HEK293 (cell line): Measurements from ENCODE around the gene C9orf152.
A peak's percentile ranks its signal among the peaks of the same experiment; 100 is the strongest.

Source experiments
- CTCF ChIA-PET: fragments of 350-600 bp; formaldehyde crosslinking; extraction: SDS; loops from one replicate; lab custom pipeline; 2021; ENCODE audit warnings: antibody characterized with exemption; lab: Yijun Ruan, JAX
- POLR2A ChIA-PET: fragments of 300-600 bp; formaldehyde crosslinking; extraction: SDS; loops from one replicate; lab custom pipeline; 2020; ENCODE audit warnings: antibody characterized with exemption, inconsistent platforms; lab: Yijun Ruan, JAX
- H3K27ac ChIP-seq: fragments of 200-500 bp; sonication (Bioruptor generic); 2 replicates; pipeline ENCODE4 v1.5.1; 2014; ENCODE audit warnings: low read depth, low read length, control low read depth, inconsistent platforms; ENCODE audit errors: extremely low read depth
- H3K36me3 ChIP-seq, 2 experiments: fragments of 200-500 bp in 1 of 2; sonication (Bioruptor generic) in 1 of 2; 1 replicate in 1 of 2; 2 replicates in 1 of 2; pipeline ENCODE4 v1.5.1; 2014 to 2017; ENCODE audit warnings: inconsistent platforms in 2 of 2, low read length in 2 of 2; ENCODE audit not compliant: control insufficient read depth in 2 of 2, insufficient read depth in 1 of 2
- H3K4me1 ChIP-seq: fragments of 200-500 bp; sonication (Bioruptor generic); 2 replicates; pipeline ENCODE4 v1.5.1; 2014; ENCODE audit warnings: mild to moderate bottlenecking, low read length, inconsistent platforms; ENCODE audit not compliant: control insufficient read depth, insufficient read depth
- H3K4me3 ChIP-seq: 2 replicates; pipeline ENCODE4 v1.5.1; 2011; ENCODE audit warnings: low read depth, mild to moderate bottlenecking, control low read depth, low read length, moderate library complexity
- H3K9me3 ChIP-seq: fragments of 200-500 bp; sonication (Bioruptor generic); 2 replicates; pipeline ENCODE4 v1.5.1; 2014; ENCODE audit warnings: low read depth, low read length, inconsistent platforms; ENCODE audit not compliant: control insufficient read depth, insufficient read depth
- GLI2 ChIP-seq: fragments of 450-650 bp; formaldehyde crosslinking; IDR thresholded peaks from 2 replicates; pipeline ENCODE4; 2017; ENCODE audit warnings: missing biosample characterization, missing genetic modification characterization, low read depth, borderline replicate concordance
- GLI4 ChIP-seq: fragments of 450-650 bp; formaldehyde crosslinking; IDR thresholded peaks from 2 replicates; pipeline ENCODE4 v1.5.1; 2016; ENCODE audit warnings: missing biosample characterization, missing genetic modification characterization
- GLIS1 ChIP-seq: fragments of 450-650 bp; formaldehyde crosslinking; IDR thresholded peaks from 2 replicates; pipeline ENCODE4 v1.5.1; 2016; ENCODE audit warnings: missing biosample characterization, missing genetic modification characterization
- GLIS2 ChIP-seq: fragments of 450-650 bp; formaldehyde crosslinking; IDR thresholded peaks from 2 replicates; pipeline ENCODE4 v1.5.1; 2016; ENCODE audit warnings: missing biosample characterization, missing genetic modification characterization
- ZNF138 ChIP-seq: fragments of 450-650 bp; formaldehyde crosslinking; IDR thresholded peaks from 2 replicates; pipeline ENCODE4 v1.5.1; 2016; ENCODE audit warnings: missing biosample characterization, missing genetic modification characterization, borderline replicate concordance
- ZNF19 ChIP-seq: fragments of 450-650 bp; formaldehyde crosslinking; IDR thresholded peaks from 2 replicates; pipeline ENCODE4; 2016; ENCODE audit warnings: missing biosample characterization, missing genetic modification characterization, low read depth
- ZNF335 ChIP-seq: fragments of 450-650 bp; formaldehyde crosslinking; conservative IDR thresholded peaks from 2 replicates; pipeline ENCODE4 v1.5.1; 2016; ENCODE audit warnings: missing biosample characterization, missing genetic modification characterization
- ZNF473 ChIP-seq: fragments of 450-650 bp; formaldehyde crosslinking; IDR thresholded peaks from 2 replicates; pipeline ENCODE4 v1.5.1; 2017; ENCODE audit warnings: missing biosample characterization, missing genetic modification characterization
- ZNF548 ChIP-seq: fragments of 450-650 bp; formaldehyde crosslinking; IDR thresholded peaks from 2 replicates; pipeline ENCODE4 v1.5.1; 2016; ENCODE audit warnings: missing biosample characterization, missing genetic modification characterization
- ZNF555 ChIP-seq: fragments of 450-650 bp; formaldehyde crosslinking; conservative IDR thresholded peaks from 2 replicates; pipeline ENCODE4 v1.5.1; 2017; ENCODE audit warnings: missing biosample characterization, mild to moderate bottlenecking, missing genetic modification characterization, inconsistent platforms
- ZNF629 ChIP-seq: fragments of 450-650 bp; formaldehyde crosslinking; IDR thresholded peaks from 2 replicates; pipeline ENCODE4 v1.5.1; 2017; ENCODE audit warnings: missing biosample characterization, missing genetic modification characterization
- ZNF677 ChIP-seq: fragments of 450-650 bp; IDR thresholded peaks from 2 replicates; pipeline ENCODE4 v1.5.0; 2018; ENCODE audit warnings: missing biosample characterization, mild to moderate bottlenecking, missing genetic modification characterization, moderate library complexity
- ZNF701 ChIP-seq: fragments of 450-650 bp; formaldehyde crosslinking; IDR thresholded peaks from 2 replicates; pipeline ENCODE4 v1.5.1; 2016; ENCODE audit warnings: missing biosample characterization, missing genetic modification characterization
- ZXDB ChIP-seq: fragments of 450-650 bp; formaldehyde crosslinking; IDR thresholded peaks from 2 replicates; pipeline ENCODE4 v1.5.1; 2016; ENCODE audit warnings: missing biosample characterization, missing genetic modification characterization
- TF ChIP-seq, protein P1 (sequence below): fragments of 450-650 bp; formaldehyde crosslinking; IDR thresholded peaks from 2 replicates; pipeline ENCODE4 v1.5.1; 2016; ENCODE audit warnings: missing biosample characterization, missing genetic modification characterization
- TF ChIP-seq, protein P2 (sequence below): fragments of 450-650 bp; formaldehyde crosslinking; IDR thresholded peaks from 2 replicates; pipeline ENCODE4 v1.5.1; 2017; ENCODE audit warnings: missing biosample characterization, mild to moderate bottlenecking, missing genetic modification characterization, moderate library complexity
- TF ChIP-seq, protein P3 (sequence below): fragments of 450-650 bp; IDR thresholded peaks from 2 replicates; pipeline ENCODE4 v1.5.1; 2018; ENCODE audit warnings: missing biosample characterization, missing genetic modification characterization
- TF ChIP-seq, protein P4 (sequence below): fragments of 450-650 bp; formaldehyde crosslinking; IDR thresholded peaks from 2 replicates; pipeline ENCODE4 v1.5.1; 2016; ENCODE audit warnings: missing biosample characterization, missing genetic modification characterization, borderline replicate concordance

C9orf152 gene, protein sequence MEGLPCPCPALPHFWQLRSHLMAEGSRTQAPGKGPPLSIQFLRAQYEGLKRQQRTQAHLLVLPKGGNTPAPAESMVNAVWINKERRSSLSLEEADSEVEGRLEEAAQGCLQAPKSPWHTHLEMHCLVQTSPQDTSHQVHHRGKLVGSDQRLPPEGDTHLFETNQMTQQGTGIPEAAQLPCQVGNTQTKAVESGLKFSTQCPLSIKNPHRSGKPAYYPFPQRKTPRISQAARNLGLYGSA

DNA sequence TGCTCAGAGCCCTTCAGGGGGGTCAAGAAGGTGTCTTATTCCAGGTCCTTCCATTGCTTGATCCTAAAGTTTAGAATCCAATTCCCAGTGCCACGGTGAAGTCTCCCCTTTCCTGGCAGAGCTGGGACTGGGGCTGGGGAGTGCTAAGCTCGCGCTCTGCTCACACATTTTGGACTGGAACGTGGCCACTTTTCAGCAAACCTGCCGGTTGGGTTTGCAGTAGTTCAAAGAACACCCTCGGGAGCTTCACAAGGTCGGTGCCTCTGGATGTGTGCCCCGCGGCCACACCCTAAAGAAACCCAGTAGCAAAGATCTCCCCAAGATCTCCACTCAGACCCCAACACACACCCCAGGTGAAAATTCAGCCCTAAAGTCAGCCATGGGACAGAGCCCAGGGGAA, at the start of gene C9orf152:
C9orf152 (minus strand) TSS at position 129 of the 400 bp plus-strand sequence. CDS start 580 bp downstream, outside the sequence.
- CTCF ChIA-PET: interaction anchor here (0.6 kb wide), 1 partner anchor 795 kb away, joined by 3 read pairs; no protein-coding TSS in a partner anchor
- H3K27ac ChIP-seq: no peak within 1 kb of the TSS

DNA sequence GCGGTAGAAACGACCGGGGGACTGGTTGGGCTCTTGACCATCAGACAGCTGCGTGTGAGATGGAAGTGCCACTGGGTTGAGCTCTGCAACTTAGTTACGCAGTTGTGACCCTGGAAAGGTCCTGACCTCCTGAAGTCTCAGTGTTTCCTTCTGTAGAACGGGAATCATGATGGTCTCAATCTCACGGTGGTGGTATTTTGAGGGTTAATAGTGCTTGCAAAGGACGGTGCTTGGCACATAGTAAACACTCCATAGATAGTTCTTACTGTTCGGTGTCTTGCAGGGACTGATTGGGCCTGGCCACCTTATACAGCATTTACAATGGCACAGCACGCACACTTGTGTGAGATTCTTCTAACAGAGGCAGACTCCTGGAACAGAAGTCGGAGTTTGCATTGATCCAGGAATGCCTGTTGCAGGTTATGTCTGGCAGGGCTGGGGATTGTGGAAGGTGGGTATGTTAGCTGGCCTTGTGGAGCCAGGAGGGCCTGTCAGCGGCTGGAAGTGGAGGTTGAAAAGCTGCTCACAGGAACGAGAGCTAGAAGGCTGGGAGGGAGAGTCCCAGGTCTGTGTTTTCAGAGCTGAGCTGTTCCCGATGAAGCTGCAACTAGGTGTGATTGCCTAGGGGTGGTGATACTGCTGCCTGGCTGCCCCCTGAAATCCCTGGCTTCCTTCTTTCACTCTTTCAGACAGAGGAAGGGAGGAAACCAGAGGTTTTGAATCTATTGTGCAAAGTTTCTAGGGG, 49.3 kb upstream of the C9orf152 start:
- peak overlapping the region; percentile 87 for H3K4me3 ChIP-seq
- peak overlapping the region; percentile 95; the same call in 1 of the 2 replicates for H3K27ac ChIP-seq
- no peaks in the 10 kb centered on the region; a peak in 1 of 3 replicates for H3K36me3 ChIP-seq
- POLR2A ChIA-PET: interaction anchor here (0.6 to 1.3 kb wide), 13 partner anchors 9 to 842 kb away, joined by 3 to 14 read pairs (median 5); no protein-coding TSS in a partner anchor
- H3K4me1 ChIP-seq: peaks cover 5% of the 10 kb centered on the region; the same call in 1 of the 2 replicates
- CTCF ChIA-PET: interaction anchor here (0.6 to 1.1 kb wide), 3 partner anchors 10 to 168 kb away, joined by 3 read pairs; no protein-coding TSS in a partner anchor
- H3K9me3 ChIP-seq: no peaks in the 10 kb centered on the region
- TF ChIP-seq, protein P1, sequence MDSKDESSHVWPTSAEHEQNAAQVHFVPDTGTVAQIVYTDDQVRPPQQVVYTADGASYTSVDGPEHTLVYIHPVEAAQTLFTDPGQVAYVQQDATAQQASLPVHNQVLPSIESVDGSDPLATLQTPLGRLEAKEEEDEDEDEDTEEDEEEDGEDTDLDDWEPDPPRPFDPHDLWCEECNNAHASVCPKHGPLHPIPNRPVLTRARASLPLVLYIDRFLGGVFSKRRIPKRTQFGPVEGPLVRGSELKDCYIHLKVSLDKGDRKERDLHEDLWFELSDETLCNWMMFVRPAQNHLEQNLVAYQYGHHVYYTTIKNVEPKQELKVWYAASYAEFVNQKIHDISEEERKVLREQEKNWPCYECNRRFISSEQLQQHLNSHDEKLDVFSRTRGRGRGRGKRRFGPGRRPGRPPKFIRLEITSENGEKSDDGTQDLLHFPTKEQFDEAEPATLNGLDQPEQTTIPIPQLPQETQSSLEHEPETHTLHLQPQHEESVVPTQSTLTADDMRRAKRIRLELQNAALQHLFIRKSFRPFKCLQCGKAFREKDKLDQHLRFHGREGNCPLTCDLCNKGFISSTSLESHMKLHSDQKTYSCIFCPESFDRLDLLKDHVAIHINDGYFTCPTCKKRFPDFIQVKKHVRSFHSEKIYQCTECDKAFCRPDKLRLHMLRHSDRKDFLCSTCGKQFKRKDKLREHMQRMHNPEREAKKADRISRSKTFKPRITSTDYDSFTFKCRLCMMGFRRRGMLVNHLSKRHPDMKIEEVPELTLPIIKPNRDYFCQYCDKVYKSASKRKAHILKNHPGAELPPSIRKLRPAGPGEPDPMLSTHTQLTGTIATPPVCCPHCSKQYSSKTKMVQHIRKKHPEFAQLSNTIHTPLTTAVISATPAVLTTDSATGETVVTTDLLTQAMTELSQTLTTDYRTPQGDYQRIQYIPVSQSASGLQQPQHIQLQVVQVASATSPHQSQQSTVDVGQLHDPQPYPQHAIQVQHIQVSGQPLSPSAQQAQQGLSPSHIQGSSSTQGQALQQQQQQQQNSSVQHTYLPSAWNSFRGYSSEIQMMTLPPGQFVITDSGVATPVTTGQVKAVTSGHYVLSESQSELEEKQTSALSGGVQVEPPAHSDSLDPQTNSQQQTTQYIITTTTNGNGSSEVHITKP (tag by site-specific recombination): no peak
- no peak for TF ChIP-seq ZNF629 (tag by site-specific recombination)
- no peak for TF ChIP-seq ZXDB (tag by site-specific recombination)
- TF ChIP-seq ZNF335 (tag by site-specific recombination): 0 out of 2 replicates have a peak, but pooled peaks have one; percentile 3
- TF ChIP-seq ZNF548 (tag by site-specific recombination): no peak
- TF ChIP-seq, protein P2, sequence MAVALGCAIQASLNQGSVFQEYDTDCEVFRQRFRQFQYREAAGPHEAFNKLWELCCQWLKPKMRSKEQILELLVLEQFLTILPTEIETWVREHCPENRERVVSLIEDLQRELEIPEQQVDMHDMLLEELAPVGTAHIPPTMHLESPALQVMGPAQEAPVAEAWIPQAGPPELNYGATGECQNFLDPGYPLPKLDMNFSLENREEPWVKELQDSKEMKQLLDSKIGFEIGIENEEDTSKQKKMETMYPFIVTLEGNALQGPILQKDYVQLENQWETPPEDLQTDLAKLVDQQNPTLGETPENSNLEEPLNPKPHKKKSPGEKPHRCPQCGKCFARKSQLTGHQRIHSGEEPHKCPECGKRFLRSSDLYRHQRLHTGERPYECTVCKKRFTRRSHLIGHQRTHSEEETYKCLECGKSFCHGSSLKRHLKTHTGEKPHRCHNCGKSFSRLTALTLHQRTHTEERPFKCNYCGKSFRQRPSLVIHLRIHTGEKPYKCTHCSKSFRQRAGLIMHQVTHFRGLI: peak; percentile 92; the same call in 1 of the 2 replicates
- TF ChIP-seq ZNF701 (tag by site-specific recombination): no peak
- no peak for TF ChIP-seq ZNF555 (tag by site-specific recombination)
- no peak for TF ChIP-seq GLIS1 (tag by site-specific recombination)
- no peak for TF ChIP-seq GLIS2 (tag by site-specific recombination)
- no peak for TF ChIP-seq ZNF138 (tag by site-specific recombination)
- no peak for TF ChIP-seq ZNF677
- no peak for TF ChIP-seq GLI4 (tag by site-specific recombination)
- TF ChIP-seq, protein P3, sequence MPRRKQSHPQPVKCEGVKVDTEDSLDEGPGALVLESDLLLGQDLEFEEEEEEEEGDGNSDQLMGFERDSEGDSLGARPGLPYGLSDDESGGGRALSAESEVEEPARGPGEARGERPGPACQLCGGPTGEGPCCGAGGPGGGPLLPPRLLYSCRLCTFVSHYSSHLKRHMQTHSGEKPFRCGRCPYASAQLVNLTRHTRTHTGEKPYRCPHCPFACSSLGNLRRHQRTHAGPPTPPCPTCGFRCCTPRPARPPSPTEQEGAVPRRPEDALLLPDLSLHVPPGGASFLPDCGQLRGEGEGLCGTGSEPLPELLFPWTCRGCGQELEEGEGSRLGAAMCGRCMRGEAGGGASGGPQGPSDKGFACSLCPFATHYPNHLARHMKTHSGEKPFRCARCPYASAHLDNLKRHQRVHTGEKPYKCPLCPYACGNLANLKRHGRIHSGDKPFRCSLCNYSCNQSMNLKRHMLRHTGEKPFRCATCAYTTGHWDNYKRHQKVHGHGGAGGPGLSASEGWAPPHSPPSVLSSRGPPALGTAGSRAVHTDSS (tag by site-specific recombination): no peak

More for the DNA sequence above, at the start of gene C9orf152:
- TF ChIP-seq, protein P4, sequence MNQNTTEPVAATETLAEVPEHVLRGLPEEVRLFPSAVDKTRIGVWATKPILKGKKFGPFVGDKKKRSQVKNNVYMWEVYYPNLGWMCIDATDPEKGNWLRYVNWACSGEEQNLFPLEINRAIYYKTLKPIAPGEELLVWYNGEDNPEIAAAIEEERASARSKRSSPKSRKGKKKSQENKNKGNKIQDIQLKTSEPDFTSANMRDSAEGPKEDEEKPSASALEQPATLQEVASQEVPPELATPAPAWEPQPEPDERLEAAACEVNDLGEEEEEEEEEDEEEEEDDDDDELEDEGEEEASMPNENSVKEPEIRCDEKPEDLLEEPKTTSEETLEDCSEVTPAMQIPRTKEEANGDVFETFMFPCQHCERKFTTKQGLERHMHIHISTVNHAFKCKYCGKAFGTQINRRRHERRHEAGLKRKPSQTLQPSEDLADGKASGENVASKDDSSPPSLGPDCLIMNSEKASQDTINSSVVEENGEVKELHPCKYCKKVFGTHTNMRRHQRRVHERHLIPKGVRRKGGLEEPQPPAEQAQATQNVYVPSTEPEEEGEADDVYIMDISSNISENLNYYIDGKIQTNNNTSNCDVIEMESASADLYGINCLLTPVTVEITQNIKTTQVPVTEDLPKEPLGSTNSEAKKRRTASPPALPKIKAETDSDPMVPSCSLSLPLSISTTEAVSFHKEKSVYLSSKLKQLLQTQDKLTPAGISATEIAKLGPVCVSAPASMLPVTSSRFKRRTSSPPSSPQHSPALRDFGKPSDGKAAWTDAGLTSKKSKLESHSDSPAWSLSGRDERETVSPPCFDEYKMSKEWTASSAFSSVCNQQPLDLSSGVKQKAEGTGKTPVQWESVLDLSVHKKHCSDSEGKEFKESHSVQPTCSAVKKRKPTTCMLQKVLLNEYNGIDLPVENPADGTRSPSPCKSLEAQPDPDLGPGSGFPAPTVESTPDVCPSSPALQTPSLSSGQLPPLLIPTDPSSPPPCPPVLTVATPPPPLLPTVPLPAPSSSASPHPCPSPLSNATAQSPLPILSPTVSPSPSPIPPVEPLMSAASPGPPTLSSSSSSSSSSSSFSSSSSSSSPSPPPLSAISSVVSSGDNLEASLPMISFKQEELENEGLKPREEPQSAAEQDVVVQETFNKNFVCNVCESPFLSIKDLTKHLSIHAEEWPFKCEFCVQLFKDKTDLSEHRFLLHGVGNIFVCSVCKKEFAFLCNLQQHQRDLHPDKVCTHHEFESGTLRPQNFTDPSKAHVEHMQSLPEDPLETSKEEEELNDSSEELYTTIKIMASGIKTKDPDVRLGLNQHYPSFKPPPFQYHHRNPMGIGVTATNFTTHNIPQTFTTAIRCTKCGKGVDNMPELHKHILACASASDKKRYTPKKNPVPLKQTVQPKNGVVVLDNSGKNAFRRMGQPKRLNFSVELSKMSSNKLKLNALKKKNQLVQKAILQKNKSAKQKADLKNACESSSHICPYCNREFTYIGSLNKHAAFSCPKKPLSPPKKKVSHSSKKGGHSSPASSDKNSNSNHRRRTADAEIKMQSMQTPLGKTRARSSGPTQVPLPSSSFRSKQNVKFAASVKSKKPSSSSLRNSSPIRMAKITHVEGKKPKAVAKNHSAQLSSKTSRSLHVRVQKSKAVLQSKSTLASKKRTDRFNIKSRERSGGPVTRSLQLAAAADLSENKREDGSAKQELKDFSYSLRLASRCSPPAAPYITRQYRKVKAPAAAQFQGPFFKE (tag by site-specific recombination): no peak
- TF ChIP-seq ZNF473: no peak
- TF ChIP-seq GLI2: no peak
- no peak for TF ChIP-seq ZNF19 (tag by site-specific recombination)
- TF ChIP-seq, all 188 proteins: peak for 0
- POLR2A ChIA-PET: no interaction called here
- Histone ChIP-seq H3K4me1 (no peaks in the 10 kb centered on the region), H3K36me3 (no peaks in the 10 kb centered on the region), H3K4me3 (no peak within 1 kb of the TSS), H3K9me3 (no peaks in the 10 kb centered on the region)
